GM06990 (cell line): ENCODE results near the gene RPS4Y1.
"Not testable (repeated sequence)": the region's sequence is repeated elsewhere in the genome, so short reads cannot be mapped to it uniquely, and the experiment has no call there.

Experiments
- DNase-seq: peaks from one replicate; pipeline ENCODE4 v3.0.0-alpha.2; 2011; ENCODE audit not compliant: insufficient read length; ENCODE audit errors: extremely low read depth
- H3K27me3 ChIP-seq: replicated peaks from 2 replicates; pipeline ENCODE4 v1.6.0; 2011; ENCODE audit warnings: low read length; ENCODE audit not compliant: control insufficient read depth, insufficient read depth
- H3K36me3 ChIP-seq: 2 replicates; pipeline ENCODE4 v1.5.1; 2011; ENCODE audit warnings: low read length; ENCODE audit not compliant: control insufficient read depth, insufficient read depth
- H3K4me3 ChIP-seq: replicated peaks from 2 replicates; pipeline ENCODE4 v1.5.1; 2011; ENCODE audit warnings: low read depth, mild to moderate bottlenecking, control low read depth, low read length
- CTCF ChIP-seq: IDR thresholded peaks from 2 replicates; pipeline ENCODE4 v1.5.1; 2011; ENCODE audit warnings: low read length, control low read depth, mild to moderate bottlenecking, inconsistent platforms; ENCODE audit not compliant: insufficient read depth, poor library complexity, severe bottlenecking

The RPS4Y1 gene

GRCh38 chrY:2866581-2866980, 25.2 kb downstream of the RPS4Y1 start:
- Histone ChIP-seq H3K27me3 (no peaks in the 10 kb centered on the region), H3K4me3 (no peak overlapping the region), H3K36me3 (no peaks in the 10 kb centered on the region)
- TF ChIP-seq CTCF: no peak
- DNase-seq: no peak

- DNase-seq: no peak
- Histone ChIP-seq H3K27me3 (no peaks in the 10 kb centered on the region), H3K36me3 (no peaks in the 10 kb centered on the region), H3K4me3 (no peak overlapping the region)
- TF ChIP-seq CTCF: no peak
These were observed 26.1 kb downstream of the RPS4Y1 start for GRCh38 chrY:2867469-2867868.

- DNase-seq: no peak
- no peaks in the 10 kb centered on the region for H3K27me3 ChIP-seq
- no peak for TF ChIP-seq CTCF
- no peak overlapping the region for H3K4me3 ChIP-seq
- H3K36me3 ChIP-seq: no peaks in the 10 kb centered on the region
These were observed 26.7 kb downstream of the RPS4Y1 start for GRCh38 chrY:2868035-2868607.

GRCh38 chrY:2872234-2872633, 30.8 kb downstream of the RPS4Y1 start:
- DNase-seq, H3K4me3 ChIP-seq, H3K36me3 ChIP-seq: not testable (repeated sequence)

GRCh38 chrY:2874211-2874610, 32.8 kb downstream of the RPS4Y1 start:
- Histone ChIP-seq H3K4me3 (no peak overlapping the region), H3K36me3 (no peaks in the 10 kb centered on the region), H3K27me3 (no peaks in the 10 kb centered on the region)
- no peak for DNase-seq
- TF ChIP-seq CTCF: no peak

More at GRCh38 chrY:2872234-2872633, 30.8 kb downstream of the RPS4Y1 start:
- not testable (repeated sequence) for H3K27me3 ChIP-seq

GRCh38 chrY:2883561-2883960, 42.2 kb downstream of the RPS4Y1 start:
- H3K36me3 ChIP-seq: no peaks in the 10 kb centered on the region
- DNase-seq: no peak
- H3K4me3 ChIP-seq: no peak overlapping the region
- H3K27me3 ChIP-seq: no peaks in the 10 kb centered on the region
- TF ChIP-seq CTCF: no peak
